ENCODE measurements around the gene HEATR9.

Gene HEATR9

DNA sequence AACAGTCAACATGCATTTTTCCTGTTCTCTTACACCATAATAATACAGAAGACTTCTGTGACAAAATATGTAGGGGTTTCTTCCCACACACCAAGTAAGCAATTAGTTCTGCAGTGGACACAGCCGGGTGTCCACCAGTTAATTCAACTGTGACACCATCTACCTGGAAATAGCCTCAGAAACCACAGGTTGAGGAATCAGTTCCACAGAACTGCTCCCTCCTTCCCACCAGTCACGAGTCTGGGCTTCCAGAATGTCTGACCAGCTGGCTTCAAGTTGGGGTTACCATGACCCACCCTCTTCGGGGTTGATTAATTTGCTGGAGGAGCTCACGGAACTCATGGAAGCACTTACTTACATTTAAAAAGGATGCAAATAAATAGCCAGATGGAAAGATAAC lies 25.1 kb upstream of the HEATR9 start:
- DNase-seq = no peak

DNA sequence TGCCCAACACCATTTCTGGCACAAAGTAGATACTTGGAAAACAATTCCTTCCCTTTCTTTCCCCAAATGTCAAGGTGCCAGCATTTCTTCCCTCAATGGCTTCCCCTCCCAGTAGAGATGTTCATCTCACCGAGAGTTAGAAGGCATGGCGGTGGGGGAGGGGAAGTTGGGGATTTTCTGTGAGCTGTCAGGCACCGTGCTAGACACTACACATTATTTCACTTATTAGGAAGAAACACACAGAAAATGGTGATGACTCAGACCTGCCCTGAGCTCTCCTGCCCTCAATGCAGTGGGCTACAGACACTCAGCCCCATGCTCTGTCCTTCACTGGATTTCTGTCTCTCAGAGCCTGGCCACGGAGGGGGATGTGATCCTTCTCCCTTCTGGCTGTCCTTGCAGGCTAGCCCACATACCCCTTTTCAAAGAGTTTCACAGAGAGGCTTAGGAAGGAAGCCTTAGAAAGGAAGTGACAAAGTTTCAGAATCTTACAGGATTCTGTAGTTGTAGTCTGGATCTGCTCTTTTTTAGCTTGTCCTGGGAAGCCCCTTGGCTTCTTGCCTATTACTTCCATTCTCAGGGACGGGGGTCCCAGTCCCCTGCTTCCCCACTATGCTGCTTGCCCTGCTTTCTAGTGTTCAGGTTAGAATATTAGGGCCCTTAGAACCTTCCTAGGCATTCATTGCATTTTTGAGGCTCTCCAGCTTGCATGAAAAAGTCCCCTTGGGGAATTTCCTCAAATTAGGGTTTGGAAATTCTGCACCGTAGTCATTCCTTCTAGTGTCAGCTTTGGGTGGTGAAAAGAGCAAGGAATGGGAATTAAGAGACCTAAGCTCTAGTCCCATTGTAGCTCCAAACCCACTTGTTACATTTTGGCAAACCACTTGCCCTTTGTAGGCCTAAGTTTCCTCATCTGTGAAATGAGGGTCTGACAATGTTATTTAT lies 23.7 kb upstream of the HEATR9 start:
- peak; percentile 63 for DNase-seq

DNA sequence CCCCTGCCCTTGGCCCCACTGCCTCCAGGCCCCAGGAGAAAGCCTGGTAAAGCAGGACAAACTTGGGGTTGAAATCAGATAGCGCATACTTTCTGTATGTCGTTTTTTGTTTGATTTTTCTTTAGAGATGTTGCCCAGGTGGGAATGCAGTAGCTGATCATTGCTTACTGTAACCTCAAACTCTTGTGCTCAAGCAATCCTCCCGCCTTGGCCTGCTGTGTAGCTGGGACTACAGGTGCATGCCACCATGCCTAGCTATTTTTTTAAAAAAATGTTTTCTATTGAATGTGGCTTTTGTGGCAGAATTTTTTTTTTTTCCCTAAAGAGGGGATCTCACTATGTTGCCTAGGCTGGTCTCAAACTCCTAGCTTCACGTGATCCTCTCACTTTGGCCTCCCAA lies 22.6 kb upstream of the HEATR9 start:
- no peak for DNase-seq

- DNase-seq = peak; percentile 82
Measured at GRCh38 chr17:35890774-35891155, 22.1 kb upstream of the HEATR9 start.

GRCh38 chr17:35889818-35890773 lies 21.4 kb upstream of the HEATR9 start:
- DNase-seq = peak; percentile 39

DNA sequence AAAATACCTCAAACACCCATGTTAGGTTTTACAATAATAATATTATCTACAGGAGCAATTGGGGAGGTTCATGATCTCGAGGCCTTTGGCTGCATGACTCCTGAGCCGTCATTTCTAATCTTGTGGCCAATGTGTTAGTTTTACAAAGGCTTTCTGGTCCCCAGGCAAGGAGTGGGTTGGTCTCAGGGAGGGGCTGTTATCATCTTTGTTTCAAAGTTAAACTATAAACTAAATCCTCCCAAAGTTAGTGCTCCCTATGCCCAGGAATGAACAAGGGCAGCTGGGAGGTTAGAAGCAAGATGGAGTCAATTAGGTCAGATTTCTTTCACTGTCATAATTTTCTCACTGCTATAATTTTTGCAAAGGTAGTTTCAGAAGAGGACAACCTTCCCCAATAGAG lies 20.6 kb upstream of the HEATR9 start:
- peak; percentile 55 for DNase-seq

DNA sequence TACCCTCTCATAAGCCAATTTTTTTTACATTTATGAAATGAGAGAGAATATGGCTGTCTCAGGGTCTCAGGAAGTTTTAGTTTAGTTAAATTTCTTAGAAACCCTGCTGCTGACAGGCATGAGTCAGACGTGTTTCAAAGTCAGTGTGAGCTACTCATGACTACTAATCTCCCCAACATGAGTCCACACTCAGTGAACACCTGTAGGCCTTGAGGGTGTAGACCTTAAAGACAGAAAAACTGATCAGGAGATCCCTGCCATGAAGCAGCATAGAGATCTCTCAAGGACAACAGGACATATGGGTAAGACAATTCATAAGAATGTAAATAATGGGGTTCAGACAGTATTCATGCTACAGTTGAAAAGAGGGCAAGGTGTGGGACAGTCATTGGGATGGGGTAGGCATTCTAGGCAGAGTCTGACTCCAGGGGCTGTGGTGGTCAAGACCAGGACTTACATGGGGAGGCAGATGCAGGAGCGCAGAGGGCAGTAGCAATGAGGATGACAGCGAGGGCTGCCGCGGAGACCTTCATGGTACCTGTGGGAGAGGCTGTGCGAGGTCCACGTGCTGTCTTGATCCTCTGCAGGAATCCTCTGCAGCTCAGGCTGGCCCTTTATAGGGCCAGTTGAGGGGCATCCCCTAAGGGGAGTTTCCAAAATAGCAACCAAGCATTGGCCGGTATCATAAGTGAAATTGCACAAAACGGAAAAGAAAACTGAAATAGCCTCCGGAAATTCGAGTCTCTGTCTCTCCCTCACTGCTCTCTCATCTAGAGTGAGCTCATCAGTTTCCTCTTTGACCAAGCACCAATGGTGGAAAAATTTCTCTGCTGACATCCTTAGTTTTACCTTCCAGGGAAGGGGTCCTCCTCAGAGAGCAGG lies 11.3 kb upstream of the HEATR9 start, which contains the start of gene CCL5:
TSS of gene CCL5 (minus strand) at position 588 of the 882 bp plus-strand sequence.
- DNase-seq = peak; percentile 89

DNA sequence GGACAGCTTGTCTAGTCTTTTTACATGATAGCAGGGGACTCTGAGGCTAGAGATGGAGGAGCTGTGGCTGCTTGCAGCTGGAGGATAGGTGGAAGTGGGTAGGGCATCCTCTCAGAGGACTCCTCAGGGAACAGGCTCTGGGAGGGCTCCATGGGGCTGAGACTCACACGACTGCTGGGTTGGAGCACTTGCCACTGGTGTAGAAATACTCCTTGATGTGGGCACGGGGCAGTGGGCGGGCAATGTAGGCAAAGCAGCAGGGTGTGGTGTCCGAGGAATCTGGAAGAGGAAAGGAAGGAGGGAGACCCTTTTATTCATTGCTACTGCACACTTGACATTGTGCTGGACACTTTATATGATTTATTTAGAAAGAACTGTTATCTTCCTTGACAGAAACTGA lies 9.7 kb upstream of the HEATR9 start:
- no peak for DNase-seq

- no peak for DNase-seq
Measured at GRCh38 chr17:35877345-35878029, 8.8 kb upstream of the HEATR9 start.

GRCh38 chr17:35876534-35876933 lies 7.8 kb upstream of the HEATR9 start:
- no peak for DNase-seq

- DNase-seq = no peak
Measured at GRCh38 chr17:35875800-35876139, 7.1 kb upstream of the HEATR9 start.

- peak; percentile 49 for DNase-seq
Measured at GRCh38 chr17:35875072-35875799, 6.5 kb upstream of the HEATR9 start.

GRCh38 chr17:35872196-35872980 lies 3.7 kb upstream of the HEATR9 start:
- DNase-seq = no peak

- DNase-seq = peak; percentile 50
Measured at GRCh38 chr17:35870906-35871819, 2.5 kb upstream of the HEATR9 start.

DNA sequence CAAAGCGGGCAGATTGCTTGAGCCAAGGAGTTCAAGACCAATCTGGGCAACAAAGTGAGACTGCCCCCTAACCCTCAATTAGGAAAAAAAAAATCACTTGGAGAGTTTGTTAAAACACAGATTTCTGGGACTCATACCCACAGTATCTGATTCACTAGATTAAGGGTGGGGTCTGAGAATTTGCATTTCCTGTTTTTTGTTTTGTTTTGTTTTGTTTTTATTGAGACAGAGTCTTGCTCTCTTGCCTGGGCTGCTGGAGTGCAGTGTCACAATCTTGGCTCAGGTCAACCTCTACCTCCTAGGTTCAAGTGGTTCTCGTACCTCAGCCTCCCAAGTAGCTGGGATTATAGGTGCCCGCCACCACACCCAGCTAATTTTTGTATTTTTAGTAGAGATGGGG lies 1.1 kb downstream of the HEATR9 start:
- DNase-seq = no peak

DNA sequence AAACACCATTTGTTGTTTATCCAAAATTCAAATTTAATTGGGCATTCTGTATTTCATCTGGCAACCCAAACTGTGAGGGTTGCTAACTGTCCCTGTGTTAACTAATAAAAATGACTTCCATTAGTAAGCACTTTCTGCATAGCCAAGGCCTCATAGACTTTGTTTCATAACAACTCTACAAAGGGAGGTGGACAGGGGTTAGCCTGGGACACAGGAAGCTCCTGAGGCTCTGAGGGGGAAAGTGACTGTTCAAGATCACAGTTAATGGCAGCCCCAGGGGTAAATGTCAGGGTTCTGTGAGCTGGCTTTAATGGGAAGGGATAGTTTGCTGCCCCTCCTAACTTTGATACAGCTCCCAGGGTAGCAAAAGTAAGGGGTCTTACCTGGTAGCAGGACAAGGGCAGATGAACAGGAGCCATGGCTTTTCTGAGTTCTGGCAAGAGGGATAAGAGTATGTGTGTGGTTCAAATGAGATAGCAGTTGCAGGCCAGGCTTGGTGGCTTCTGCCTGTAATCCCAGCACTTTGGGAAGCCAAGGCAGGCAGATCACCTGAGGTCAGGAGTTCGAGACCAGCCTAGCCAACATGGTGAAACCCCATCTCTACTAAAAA lies 2.2 kb downstream of the HEATR9 start:
- DNase-seq = no peak

GRCh38 chr17:35865412-35866340 lies 3.0 kb downstream of the HEATR9 start:
- no peak for DNase-seq

- DNase-seq = no peak
Measured at GRCh38 chr17:35864853-35865252, 3.8 kb downstream of the HEATR9 start.
